Activated CD8-positive, alpha-beta memory T cell treated with anti-CD3 and anti-CD28 coated beads, Interleukin-2, amount 50 U/mL, for 4 hours (primary cell): Measurements from ENCODE around the gene ANKRD44.
"Not testable (repeated sequence)": the region's sequence is repeated elsewhere in the genome, so short reads cannot be mapped to it uniquely, and the experiment has no call there.

Experiments
- DNase-seq: peaks from one replicate; pipeline ENCODE4 v3.0.0-alpha.2; 2020

The ANKRD44 gene

GRCh38 chr2:197256547-197257170, 53.9 kb downstream of the ANKRD44 start:
- no peak for DNase-seq

- no peak for DNase-seq
These were observed 54.6 kb downstream of the ANKRD44 start for GRCh38 chr2:197256021-197256420.

- DNase-seq: peak; percentile 60
These were observed 55.0 kb downstream of the ANKRD44 start for GRCh38 chr2:197255543-197255942.

- DNase-seq: no peak
These were observed 55.6 kb downstream of the ANKRD44 start for GRCh38 chr2:197254776-197255530.

- DNase-seq: no peak
These were observed 59.0 kb downstream of the ANKRD44 start for GRCh38 chr2:197251576-197251975.

GRCh38 chr2:197251163-197251562, 59.4 kb downstream of the ANKRD44 start:
- DNase-seq: no peak

GRCh38 chr2:197250084-197250397, 60.5 kb downstream of the ANKRD44 start:
- DNase-seq: no peak

- no peak for DNase-seq
These were observed 61.0 kb downstream of the ANKRD44 start for GRCh38 chr2:197249381-197250083.

- peak; percentile 36 for DNase-seq
These were observed 62.0 kb downstream of the ANKRD44 start for GRCh38 chr2:197248623-197249022.

- no peak for DNase-seq
These were observed 62.6 kb downstream of the ANKRD44 start for GRCh38 chr2:197248001-197248401.

GRCh38 chr2:197247083-197247482, 63.5 kb downstream of the ANKRD44 start:
- no peak for DNase-seq

- no peak for DNase-seq
These were observed 64.5 kb downstream of the ANKRD44 start for GRCh38 chr2:197245829-197246804.

GRCh38 chr2:197244349-197244748, 66.2 kb downstream of the ANKRD44 start:
- no peak for DNase-seq

GRCh38 chr2:197242719-197243118, 67.9 kb downstream of the ANKRD44 start:
- no peak for DNase-seq

- no peak for DNase-seq
These were observed 69.0 kb downstream of the ANKRD44 start for GRCh38 chr2:197241596-197241995.

- DNase-seq: no peak
These were observed 69.4 kb downstream of the ANKRD44 start for GRCh38 chr2:197241153-197241552.

- no peak for DNase-seq
These were observed 70.0 kb downstream of the ANKRD44 start for GRCh38 chr2:197240421-197241041.

- DNase-seq: not testable (repeated sequence)
These were observed 70.6 kb downstream of the ANKRD44 start for GRCh38 chr2:197240018-197240417.

GRCh38 chr2:197239434-197239833, 71.1 kb downstream of the ANKRD44 start:
- no peak for DNase-seq

- no peak for DNase-seq
These were observed 72.6 kb downstream of the ANKRD44 start for GRCh38 chr2:197238043-197238365.

- DNase-seq: no peak
These were observed 73.1 kb downstream of the ANKRD44 start for GRCh38 chr2:197237291-197238042.

GRCh38 chr2:197236816-197237215, 73.8 kb downstream of the ANKRD44 start:
- no peak for DNase-seq
